ENCODE measurements around the gene GNGT1. TPM values are rescaled to one million over a fixed set of nuclear protein-coding genes. Genes with fewer than 3 reads are reported as not detected.

GNGT1 gene
- total and polyA plus RNA-seq, 2 donors (not counting 3 experiments of a cell fraction or from before 2014, with no cell fraction given): not detected

DNA sequence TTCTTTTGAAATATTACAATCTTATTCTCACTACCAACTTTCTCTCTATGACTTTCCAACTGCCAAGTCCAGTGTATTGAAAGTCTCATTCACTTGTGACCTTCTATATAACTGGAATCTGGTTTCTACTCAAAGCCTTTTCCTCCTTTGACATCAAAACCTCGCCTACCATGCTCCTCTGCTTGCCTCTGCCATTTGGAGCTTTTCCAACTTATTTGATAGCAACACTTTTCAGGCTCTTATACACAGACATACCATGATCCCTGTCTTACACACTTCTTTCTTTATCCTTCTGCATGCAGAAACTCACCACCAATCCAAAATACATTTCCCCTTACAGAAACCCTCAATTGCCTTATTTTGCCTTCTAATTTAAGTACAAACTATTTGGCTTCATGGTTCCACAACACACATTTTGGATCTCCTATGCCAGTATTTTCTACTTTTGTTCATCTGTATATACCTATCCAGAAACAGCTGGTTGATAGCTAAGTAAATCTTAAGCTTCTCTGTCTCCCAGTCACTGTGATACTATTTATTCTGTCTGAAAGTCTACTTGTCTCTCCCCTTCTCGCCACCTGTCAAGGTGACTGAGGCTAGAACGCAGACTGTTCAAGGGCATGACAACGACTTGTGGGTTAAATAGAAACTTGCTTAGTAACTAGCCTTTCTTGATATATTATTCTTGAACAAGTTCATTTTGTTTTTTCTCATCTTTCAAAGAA is 37.6 kb downstream of the GNGT1 start:
- CTCF ChIA-PET: interaction anchor here (1.8 to 4.9 kb wide), 2 partner anchors 13 to 238 kb away, joined by 5 to 19 read pairs; no protein-coding TSS in a partner anchor
- POLR2A ChIA-PET: no interaction called here
- H3K4me2 ChIP-seq (ENCODE audit: insufficient read depth, low read length): peak overlapping the region; percentile 40
- peak overlapping the region; percentile 87 for H3K27ac ChIP-seq (ENCODE audit: insufficient read depth, low read depth, low read length)
- intact Hi-C loops (cut with micrococcal nuclease) (loop anchor here (1.0 to 10.0 kb wide), 7 partner anchors 14 to 1309 kb away; partner anchors contain the start of genes BET1 and GNG11), dilution Hi-C loops (cut with MboI; ENCODE audit: extremely low pct_ligation_motif_present, low sequenced_read_pairs) (no loop called here)
- no peaks in the 10 kb centered on the region for H3K79me2 ChIP-seq (ENCODE audit: control insufficient read depth, insufficient read depth, low read length)
- DNase-seq (ENCODE audit: low read depth, low spot score) (peak; percentile 79), FAIRE-seq (no peak)
- H3K4me3 ChIP-seq (replicated peaks in 1 of 3; ENCODE audit: insufficient read depth in 1 of 3, low read depth in 1 of 3, low read length in 3 of 3): no peak overlapping the region
- no peaks in the 10 kb centered on the region for H3K9me1 ChIP-seq (replicated peaks; ENCODE audit: control insufficient read depth, extremely low read depth, insufficient read depth, low read length)
- H3K4me1 ChIP-seq (ENCODE audit: control insufficient read depth, extremely low read depth, insufficient read depth, low read length): peaks cover 59% of the 10 kb centered on the region
- H3K9me3 ChIP-seq (replicated peaks; ENCODE audit: control insufficient read depth, insufficient read depth, low read length): no peaks in the 10 kb centered on the region
- H2AFZ ChIP-seq (ENCODE audit: low read depth, low read length): peak overlapping the region; percentile 5
- no peaks in the 10 kb centered on the region for H3K36me3 ChIP-seq (ENCODE audit: control insufficient read depth in 2 of 2, extremely low read depth in 1 of 2, insufficient read depth in 2 of 2, low read length in 2 of 2)
- BruUV-seq (replicated peaks): TSS peak; percentile 89
- TF ChIP-seq, protein P1, sequence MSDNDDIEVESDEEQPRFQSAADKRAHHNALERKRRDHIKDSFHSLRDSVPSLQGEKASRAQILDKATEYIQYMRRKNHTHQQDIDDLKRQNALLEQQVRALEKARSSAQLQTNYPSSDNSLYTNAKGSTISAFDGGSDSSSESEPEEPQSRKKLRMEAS (IDR thresholded peaks at IDR 0.05; ENCODE audit: insufficient read depth, insufficient read length): no peak
- peak overlapping the region; percentile 76 for H3K9ac ChIP-seq (replicated peaks; ENCODE audit: extremely low read depth, insufficient read depth, low read length)
- no peaks in the 10 kb centered on the region for H3K27me3 ChIP-seq (ENCODE audit: control insufficient read depth in 2 of 2, insufficient read depth in 2 of 2, low read length in 2 of 2)
- no peaks in the 10 kb centered on the region for H4K20me1 ChIP-seq (replicated peaks; ENCODE audit: control insufficient read depth, extremely low read depth, insufficient read depth, low read length)

DNA sequence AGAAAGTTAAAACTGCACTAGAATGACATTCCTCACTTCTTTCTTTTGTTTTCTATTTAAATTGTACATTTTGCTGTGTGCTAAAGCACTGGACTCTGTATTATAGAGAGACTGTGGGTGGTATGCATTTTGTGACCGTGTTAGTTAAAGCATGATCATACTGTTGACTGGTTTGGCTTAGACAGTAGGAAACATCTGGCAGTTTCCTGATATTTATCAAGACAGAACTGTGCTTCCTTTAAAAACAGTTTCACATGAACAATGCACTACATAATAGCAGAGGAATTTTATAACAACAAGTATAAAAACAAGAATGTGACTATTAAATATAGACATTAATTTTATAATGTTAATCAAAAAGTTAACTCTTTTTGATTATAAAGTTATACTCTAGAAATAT is 38.3 kb downstream of the GNGT1 start:
- intact Hi-C loops (cut with micrococcal nuclease): loop anchor here (1.0 to 10.0 kb wide), 8 partner anchors 14 to 1310 kb away; partner anchors contain the start of genes BET1 and GNG11
- Histone ChIP-seq H3K9ac (replicated peaks; ENCODE audit: extremely low read depth, insufficient read depth, low read length) (peak overlapping the region; percentile 76), H3K27me3 (ENCODE audit: control insufficient read depth in 2 of 2, insufficient read depth in 2 of 2, low read length in 2 of 2) (no peaks in the 10 kb centered on the region), H3K9me1 (replicated peaks; ENCODE audit: control insufficient read depth, extremely low read depth, insufficient read depth, low read length) (no peaks in the 10 kb centered on the region), H3K4me3 (replicated peaks in 1 of 3; ENCODE audit: insufficient read depth in 1 of 3, low read depth in 1 of 3, low read length in 3 of 3) (no peak overlapping the region), H3K9me3 (replicated peaks; ENCODE audit: control insufficient read depth, insufficient read depth, low read length) (no peaks in the 10 kb centered on the region), H3K4me2 (ENCODE audit: insufficient read depth, low read length) (peak overlapping the region; percentile 40), H3K79me2 (ENCODE audit: control insufficient read depth, insufficient read depth, low read length) (no peaks in the 10 kb centered on the region), H3K27ac (ENCODE audit: insufficient read depth, low read depth, low read length) (peak overlapping the region; percentile 87), H2AFZ (ENCODE audit: low read depth, low read length) (no peak overlapping the region), H3K4me1 (ENCODE audit: control insufficient read depth, extremely low read depth, insufficient read depth, low read length) (peaks cover 63% of the 10 kb centered on the region), H4K20me1 (replicated peaks; ENCODE audit: control insufficient read depth, extremely low read depth, insufficient read depth, low read length) (no peaks in the 10 kb centered on the region), H3K36me3 (ENCODE audit: control insufficient read depth in 2 of 2, extremely low read depth in 1 of 2, insufficient read depth in 2 of 2, low read length in 2 of 2) (no peaks in the 10 kb centered on the region)
- BruUV-seq (replicated peaks): no TSS peak
- TF ChIP-seq POLR2A (IDR thresholded peaks at IDR 0.05; ENCODE audit: low read depth, low read length) (peak; percentile 75), EZH2 (IDR thresholded peaks at IDR 0.05; ENCODE audit: borderline replicate concordance, low read depth, low read length, severe bottlenecking) (no peak), MYC (IDR thresholded peaks at IDR 0.05; ENCODE audit: low read depth, low read length) (peak; percentile 30), GATA2 (IDR thresholded peaks at IDR 0.05; ENCODE audit: insufficient read depth, insufficient read length, low read depth, low read length) (peak; percentile 91), POLR2AphosphoS5 (IDR thresholded peaks at IDR 0.05; ENCODE audit: insufficient read depth, low read depth, low read length) (peak; percentile 74), JUN (IDR thresholded peaks at IDR 0.05; ENCODE audit: borderline replicate concordance, insufficient read depth, insufficient read length, low read depth) (peak; percentile 92), FOS (IDR thresholded peaks at IDR 0.05; ENCODE audit: borderline replicate concordance, insufficient read depth, low read length) (peak; percentile 56)
- TF ChIP-seq, protein P2, sequence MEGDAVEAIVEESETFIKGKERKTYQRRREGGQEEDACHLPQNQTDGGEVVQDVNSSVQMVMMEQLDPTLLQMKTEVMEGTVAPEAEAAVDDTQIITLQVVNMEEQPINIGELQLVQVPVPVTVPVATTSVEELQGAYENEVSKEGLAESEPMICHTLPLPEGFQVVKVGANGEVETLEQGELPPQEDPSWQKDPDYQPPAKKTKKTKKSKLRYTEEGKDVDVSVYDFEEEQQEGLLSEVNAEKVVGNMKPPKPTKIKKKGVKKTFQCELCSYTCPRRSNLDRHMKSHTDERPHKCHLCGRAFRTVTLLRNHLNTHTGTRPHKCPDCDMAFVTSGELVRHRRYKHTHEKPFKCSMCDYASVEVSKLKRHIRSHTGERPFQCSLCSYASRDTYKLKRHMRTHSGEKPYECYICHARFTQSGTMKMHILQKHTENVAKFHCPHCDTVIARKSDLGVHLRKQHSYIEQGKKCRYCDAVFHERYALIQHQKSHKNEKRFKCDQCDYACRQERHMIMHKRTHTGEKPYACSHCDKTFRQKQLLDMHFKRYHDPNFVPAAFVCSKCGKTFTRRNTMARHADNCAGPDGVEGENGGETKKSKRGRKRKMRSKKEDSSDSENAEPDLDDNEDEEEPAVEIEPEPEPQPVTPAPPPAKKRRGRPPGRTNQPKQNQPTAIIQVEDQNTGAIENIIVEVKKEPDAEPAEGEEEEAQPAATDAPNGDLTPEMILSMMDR (IDR thresholded peaks at IDR 0.05; ENCODE audit: extremely low read depth in 1 of 2, insufficient read depth in 1 of 2, low read depth in 1 of 2, low read length in 2 of 2): no peak
- FAIRE-seq: peak; percentile 26
- peak; percentile 94 for DNase-seq (ENCODE audit: low read depth, low spot score)
- ChIA-PET CTCF (interaction anchor here (0.8 to 4.9 kb wide), 5 partner anchors 13 to 238 kb away, joined by 3 to 19 read pairs (median 5); partner anchors contain the start of gene GNG11), POLR2A (interaction anchor here (0.6 to 1.1 kb wide), 2 partner anchors 14 to 57 kb away, joined by 3 to 4 read pairs; no protein-coding TSS in a partner anchor)
- dilution Hi-C loops (cut with MboI; ENCODE audit: extremely low pct_ligation_motif_present, low sequenced_read_pairs): no loop called here

All from endothelial cell of umbilical vein (primary cell).